GM21515 (cell line): Measurements from ENCODE around the gene HRH2.

Experiments used
- ATAC-seq: cut with Tn5 transposase; IDR thresholded peaks from one replicate; pipeline ENCODE4 v1.9.1; 2021; ENCODE audit not compliant: unreplicated experiment

HRH2 gene

DNA sequence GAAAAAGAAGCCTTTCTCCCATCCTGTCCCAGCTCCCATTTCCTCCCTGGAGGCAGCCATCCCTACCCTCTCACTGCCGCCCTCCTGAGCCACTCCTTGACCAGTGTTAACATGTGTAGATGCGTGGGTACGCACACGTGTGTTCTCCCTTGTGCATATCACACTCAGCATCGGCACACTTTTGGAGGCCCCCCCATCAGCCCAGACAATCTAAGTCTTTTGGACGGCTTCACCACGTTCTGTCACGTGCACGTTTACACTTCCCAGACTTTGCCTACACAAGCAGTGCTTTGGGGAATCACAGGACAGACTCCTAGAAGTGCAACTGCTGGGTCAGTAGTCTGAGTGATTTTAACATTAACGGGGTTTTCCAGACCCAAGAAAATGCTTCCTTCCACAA, 18.0 kb downstream of the HRH2 start:
- ATAC-seq = no peak

DNA sequence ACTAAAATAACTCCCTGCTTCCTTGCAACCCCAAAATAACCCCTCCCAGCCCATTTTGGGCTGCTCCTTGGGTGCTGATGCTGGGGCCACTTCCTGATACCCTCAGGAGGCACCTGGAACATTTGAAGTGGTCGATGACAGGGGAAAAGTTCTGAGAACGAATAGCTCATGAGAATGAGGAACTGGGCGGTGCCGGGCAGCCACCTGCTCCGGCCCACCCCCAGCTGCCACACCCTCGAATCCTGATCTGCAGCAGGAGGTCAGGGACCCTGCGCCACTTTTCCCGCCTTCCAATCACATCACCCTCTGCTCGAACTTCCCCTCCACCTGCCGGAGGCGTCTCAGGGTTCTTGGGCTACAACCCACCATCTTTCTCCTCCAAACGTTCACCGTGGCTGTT, 19.7 kb downstream of the HRH2 start:
- no peak for ATAC-seq

DNA sequence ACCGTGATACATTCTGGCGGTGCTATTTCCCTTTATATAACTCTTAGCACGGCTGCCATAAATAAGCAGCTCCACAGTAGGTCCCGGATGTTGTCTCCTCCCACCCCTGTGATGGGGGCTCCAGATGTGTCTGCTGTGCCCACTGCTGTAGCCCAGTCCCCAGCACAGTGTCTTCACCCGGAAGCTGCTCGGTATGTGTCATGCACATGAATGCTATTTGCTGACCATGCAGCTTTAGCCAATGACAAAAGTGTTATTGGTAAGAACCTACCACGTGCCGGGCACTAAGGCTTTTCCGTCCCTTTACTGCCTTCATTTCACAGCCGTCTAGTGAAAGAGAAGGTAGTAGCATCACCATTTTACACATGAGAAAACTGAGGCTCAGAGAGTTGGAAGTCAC, 20.2 kb downstream of the HRH2 start:
- ATAC-seq = no peak

DNA sequence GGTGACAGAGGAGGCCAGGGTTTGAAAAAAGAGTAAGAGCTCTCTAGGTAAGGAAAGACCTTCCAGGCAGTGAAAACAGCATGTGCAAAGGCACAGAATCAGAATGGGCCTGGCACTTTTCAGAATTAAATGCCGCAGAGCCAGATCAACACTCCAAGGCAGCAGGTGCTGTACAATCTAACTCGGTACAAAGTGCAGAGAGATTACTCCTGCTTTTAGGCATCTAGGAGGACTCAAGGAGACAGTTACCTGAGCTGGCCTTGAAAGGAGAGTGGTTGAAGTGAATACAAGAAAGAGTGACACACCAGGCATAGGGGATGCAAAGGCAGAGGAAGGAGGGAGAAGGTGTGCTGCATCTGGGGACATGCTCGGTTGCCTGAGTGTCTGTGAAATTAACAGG, 21.5 kb downstream of the HRH2 start:
- ATAC-seq = no peak

DNA sequence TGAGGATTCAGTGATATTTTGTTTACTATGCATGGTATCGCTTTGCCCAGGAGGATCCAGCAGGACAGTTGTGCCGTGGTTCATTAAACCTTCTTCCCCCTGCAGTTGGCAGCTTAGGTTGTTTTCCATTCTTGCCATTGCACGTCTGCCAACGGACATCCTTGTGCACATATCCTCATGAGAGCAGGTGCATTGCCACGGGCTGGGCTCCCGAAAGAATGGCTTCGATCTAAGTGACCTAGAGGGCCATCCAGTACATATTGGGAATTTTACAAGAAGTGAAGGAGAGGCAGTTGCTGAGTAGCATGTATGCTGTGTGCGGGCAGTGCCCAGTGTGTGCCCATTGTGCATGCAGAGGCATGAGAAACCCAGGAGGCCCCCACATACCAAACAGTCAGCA, 22.1 kb downstream of the HRH2 start:
- no peak for ATAC-seq

DNA sequence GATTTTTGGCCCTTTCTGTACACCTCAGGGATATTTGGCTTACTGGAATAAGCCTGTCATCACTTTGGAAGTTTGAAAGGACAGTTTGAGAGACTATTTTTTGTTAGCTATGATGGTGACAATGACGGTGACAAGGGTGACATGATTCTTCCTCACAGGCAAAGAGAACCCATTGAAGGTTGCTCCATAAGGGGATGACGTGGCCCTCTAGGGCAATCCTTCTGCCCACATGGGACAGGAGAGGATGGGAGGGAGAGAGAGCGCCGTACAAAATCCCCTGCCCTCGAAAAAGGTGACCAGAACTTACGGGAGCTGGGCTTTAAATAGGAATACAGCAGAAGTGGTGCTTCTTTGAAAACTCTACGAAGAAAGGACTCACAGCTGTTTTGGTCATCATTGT, 22.6 kb downstream of the HRH2 start:
- no peak for ATAC-seq

DNA sequence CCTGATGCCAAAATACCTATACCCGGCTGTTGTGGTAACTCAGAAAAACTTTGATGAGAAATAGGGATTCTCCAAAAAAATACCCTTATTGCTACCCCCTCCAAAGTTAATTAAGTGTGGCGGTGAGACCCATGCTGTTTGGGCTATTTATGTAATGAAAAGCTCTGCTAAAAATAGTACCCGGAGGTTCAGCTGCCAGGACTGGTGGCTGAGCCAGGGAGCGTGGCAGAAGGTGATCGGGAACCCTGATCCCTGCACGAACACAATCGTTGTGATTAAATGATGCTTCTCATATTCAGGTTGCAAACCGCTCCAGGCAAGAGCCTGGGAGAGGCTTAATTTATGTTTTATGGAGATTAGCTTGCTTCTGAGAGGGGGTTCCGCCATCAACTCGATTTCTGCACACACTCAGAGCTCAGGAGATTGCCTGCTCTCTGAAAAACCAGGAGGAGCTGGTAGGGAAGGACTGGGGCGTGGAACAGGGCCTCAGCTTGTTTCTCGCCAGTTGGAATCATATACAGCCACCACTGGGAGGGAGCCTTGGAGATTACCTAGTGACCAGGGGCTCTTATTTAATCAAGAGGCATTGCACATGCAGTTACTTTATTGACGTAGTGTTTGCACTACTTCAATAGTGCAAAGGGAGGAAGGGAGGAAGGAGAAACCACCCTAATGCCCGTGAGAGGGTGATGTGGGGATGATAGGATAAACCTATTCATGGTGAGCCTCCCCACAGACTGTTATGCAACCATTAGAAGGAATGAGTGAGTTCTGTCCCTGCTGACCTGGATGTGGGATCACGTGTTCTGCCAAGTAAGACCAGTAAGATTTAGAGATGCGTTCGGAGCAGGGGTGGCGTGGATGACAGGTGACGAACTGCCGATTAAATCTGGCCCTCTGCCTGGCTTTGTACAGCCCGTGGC, 23.4 kb downstream of the HRH2 start:
- no peak for ATAC-seq

DNA sequence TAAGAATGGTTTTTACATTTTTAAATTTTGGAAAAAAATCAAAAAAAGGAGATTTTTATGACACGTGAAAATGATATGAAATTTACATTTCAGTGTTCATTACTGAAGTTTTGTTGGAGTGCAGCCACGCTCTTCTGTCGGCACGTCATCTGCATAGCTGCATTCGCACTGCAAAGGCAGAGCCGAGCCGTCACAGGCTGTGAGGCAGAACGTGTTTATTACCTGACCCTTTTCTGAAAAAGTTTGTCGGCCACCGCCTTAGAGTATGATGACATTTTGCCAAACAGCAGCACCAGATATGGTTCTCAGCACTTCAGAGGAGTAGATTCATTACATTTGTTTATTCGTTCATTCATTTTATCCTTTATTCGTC, 24.1 kb downstream of the HRH2 start:
- ATAC-seq = no peak

DNA sequence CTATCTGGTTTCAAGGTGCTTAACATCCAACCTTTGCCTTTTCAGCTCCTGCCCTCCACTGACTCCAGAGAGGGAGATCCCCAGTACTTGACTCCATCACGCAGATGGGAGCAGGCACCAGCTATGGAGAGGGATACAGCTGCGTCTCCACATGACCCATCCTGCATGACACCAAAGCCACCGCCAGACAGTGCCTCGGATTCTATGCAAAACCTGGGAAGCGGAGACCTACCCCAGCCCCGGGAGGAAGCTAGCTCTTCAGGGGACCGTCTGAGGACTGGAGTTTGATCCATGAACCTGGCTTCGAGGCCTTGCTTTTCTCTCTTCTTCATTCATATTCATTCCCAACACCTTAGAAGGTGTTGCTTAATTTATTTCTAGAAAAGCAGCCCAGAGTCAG, 24.8 kb downstream of the HRH2 start:
- no peak for ATAC-seq

DNA sequence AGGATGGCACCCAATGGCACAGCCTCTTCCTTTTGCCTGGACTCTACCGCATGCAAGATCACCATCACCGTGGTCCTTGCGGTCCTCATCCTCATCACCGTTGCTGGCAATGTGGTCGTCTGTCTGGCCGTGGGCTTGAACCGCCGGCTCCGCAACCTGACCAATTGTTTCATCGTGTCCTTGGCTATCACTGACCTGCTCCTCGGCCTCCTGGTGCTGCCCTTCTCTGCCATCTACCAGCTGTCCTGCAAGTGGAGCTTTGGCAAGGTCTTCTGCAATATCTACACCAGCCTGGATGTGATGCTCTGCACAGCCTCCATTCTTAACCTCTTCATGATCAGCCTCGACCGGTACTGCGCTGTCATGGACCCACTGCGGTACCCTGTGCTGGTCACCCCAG, 25.4 kb downstream of the HRH2 start:
- ATAC-seq = no peak

DNA sequence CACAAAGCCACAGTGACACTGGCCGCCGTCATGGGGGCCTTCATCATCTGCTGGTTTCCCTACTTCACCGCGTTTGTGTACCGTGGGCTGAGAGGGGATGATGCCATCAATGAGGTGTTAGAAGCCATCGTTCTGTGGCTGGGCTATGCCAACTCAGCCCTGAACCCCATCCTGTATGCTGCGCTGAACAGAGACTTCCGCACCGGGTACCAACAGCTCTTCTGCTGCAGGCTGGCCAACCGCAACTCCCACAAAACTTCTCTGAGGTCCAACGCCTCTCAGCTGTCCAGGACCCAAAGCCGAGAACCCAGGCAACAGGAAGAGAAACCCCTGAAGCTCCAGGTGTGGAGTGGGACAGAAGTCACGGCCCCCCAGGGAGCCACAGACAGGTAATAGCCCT, 26.1 kb downstream of the HRH2 start:
- ATAC-seq = no peak

DNA sequence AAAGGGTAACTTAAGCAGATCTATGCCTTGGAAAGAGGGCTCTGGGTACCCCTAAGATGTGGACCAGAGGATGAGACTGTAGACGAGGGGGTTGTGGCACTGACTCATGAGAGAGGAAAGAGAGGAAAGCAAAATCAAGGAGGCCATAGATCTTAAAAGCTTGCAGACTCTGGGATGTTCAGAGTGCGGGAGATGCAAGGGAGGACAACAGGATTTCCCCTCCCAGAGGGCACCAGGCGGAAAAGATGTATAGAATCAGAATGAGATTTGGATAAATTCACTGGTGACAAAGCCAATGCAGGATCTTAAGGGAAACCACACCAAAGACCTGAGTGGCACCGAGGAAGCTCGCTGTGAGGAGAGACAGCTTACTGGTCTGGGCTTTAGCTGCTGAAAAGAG, 27.1 kb downstream of the HRH2 start:
- ATAC-seq = no peak

DNA sequence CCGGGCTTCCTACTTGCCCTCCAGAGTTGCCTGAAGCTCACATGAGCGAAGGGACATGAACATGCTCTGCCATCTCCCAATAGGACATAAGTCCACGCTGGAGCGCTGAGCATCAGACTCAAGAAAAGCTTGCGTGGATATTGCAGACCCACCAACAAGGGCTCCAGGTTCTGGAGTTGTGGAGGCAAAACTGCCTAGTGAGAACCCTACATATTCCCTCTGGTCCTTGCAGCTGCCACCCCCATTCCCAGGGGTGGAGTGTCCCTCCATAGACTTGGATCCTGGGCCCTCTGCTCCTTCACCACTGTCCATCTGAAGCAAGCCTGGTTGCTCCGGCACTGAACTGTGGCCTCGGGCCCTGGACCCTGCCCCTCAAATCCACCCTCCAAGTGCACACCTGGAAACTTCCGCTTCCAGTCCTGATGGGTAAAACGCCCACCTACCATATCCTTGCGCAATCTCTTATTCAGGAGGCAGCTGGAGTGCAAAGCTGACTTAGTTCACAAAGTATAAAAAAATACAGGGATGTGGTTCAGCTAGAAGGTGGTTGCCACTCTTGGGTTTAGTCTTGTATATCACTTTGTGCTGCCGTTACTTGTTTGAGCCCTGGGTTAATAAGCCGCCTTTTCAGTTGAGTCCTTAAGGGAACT, 28.0 kb downstream of the HRH2 start:
- ATAC-seq = no peak

DNA sequence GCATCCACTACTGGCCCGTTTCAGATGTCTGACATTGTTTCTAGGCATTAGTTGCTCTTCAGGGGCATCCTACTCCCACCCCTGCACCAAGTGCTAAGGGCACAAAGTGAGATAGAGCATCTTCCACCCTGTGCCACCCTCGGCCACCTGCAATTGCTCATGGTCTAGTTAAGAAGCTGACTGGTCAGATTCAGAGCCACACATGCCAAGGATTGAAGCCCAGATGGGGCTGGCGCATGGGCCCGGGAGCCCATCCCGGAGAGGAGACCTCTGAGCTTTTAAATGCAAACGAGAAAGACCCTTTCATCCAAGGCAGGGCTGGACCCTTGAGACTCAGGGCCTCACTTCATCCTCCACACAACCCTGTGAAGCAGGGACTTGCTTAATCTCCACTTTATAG, 28.5 kb downstream of the HRH2 start:
- no peak for ATAC-seq

DNA sequence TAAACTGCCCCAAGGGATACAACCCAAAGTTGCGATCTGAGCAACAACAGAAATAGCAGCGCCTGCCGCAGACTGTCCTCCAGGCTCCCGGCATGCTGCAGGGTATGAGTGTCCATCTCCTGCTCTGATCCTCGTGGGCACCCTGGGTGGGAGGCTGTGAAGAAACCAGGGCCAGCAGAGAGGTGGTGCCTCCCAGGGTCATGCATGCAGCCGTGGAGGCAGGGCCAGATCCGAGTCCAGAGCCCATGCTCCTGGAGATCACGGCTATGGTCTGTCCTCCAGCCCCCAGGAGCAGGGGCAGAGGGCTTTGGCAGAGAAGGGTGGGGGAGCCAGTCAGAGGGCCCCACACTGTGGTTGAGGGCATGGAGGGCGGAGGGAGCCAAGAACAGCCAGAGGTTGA, 29.0 kb downstream of the HRH2 start:
- no peak for ATAC-seq

DNA sequence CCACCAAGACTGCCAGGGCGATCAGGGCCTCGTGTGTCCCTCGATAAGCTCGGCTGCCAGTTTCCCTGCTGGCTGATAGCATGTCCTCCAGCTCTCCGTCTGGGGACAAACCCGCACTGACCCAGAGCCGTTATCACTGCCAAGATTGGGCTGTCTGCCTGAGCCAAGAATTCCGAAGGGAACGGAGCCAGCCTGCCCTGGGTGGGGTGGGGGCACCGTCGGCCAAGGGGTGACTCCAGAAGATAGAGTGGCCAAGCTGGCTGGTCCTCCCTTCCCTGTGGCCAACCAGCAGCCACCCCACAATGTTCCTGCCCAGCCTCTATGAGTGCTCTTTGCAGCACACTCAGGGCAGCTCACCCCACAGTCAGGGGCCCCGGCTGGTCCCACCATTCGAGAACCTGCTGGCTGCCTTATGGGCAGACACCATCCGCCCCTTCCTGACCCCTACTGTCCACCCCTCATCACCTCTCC, 29.4 kb downstream of the HRH2 start:
- no peak for ATAC-seq

DNA sequence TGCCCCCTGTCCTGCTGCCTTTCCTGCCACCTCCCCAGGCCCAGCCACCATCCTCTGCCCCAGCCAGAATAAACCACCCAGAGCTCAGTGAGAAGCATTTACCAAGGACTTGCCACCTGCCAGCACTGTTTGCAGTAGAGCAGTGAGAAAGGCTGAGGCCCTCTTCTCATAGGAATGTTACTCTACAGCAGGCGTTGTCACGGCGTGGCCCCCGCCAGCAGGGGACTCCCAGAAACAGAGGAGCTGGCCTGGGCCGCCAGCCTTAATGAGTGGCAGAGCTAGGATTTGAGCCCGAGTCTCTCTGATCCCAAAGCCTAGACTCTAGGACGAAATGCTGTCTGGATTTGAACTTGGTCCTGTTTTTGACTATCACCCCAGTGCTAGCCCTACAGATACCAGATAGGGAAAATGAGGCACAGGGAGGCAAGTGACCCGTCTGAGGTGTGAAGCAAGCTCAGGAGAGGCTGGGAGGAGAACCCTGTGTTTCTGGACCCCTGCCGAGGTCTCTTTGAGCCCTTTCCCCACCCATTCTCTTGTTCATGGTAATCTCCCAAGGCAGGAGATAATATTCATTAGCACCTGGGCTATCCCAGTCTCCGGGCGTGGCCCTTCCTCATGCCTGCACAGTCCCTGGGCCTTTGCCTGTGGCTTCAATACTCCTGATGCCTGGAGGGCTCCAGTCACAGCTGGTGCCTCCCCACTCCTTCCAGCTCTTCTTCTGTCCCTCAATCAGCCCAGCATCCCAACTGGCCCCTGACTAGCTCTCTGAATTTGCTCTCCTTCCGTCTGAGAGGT, 30.7 kb downstream of the HRH2 start:
- no peak for ATAC-seq

DNA sequence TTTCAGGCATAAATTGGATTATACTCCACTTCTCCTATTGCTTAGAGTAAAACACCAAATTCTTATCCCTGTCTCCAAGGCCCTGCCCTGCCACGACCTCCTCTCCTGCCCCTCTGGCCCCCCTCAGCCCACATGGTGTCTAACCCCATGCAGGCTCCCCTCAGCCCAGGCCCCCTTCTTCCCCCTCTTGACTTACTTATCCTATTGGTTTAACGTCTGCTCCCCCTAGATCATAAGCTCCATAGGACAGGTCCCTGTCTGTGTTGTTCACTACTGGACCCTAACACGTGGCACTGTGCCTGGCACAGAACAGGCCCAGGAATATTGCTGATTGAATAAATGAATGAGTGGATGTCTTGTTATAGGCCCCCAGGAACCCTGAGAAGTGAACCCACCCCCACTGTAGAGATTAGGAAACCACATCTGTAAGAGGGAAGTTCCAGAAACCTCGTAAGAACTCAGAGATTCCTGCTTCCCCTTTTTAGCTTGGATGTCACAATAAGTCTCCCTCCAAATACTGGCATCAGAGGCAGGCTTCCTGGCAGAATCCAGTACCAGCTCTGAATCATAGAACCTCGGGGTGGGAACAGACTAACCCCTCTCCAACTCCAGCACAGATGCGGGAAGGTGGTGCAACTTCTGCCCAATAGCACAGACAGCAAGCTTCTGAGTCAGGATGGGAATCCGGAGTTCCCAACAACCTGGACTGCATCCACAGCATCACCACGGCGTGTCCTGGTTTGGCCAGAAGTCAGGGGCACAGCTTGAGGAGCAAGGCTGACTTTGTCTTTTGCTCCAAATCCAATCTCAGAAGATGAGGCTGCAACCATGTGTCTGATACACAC, 31.5 kb downstream of the HRH2 start:
- ATAC-seq = no peak

DNA sequence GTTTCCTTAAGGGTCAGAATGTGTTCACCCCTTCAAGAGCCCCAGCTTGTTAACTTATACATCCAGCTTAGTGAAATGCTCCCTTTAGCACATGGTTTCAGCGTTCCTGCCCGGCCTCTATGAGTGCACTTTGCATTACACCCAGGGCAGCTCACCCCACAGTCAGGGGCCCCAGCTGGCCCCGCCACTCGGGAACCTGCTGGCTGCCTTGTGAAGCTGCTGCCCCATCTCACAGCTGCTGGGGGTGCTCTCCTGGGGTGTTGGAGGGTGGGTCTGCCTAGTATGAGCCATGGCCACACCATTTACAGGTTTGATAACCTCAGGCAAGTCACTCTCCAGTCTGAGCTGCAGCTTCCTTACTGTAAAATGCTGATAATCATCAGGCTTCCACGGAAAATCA, 32.2 kb downstream of the HRH2 start:
- no peak for ATAC-seq

DNA sequence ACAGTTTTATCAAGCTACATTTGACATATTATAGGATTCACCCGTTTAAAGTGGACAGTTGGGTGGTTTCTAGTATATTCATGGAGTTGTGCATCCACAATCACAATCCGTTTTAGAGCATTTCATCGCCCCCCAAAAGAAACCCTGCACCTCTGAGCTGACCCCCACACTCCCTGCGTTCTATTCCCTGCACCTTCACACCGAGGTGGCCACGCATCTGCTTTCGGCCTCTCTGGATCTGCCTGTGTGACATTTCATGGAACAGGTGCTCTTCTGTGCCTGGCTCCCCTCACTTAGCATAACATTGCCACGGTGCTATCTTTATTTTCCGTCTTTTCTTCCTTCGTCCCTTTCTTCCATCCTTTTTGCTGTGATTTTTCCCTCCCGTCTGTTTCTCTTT, 32.7 kb downstream of the HRH2 start:
- no peak for ATAC-seq

DNA sequence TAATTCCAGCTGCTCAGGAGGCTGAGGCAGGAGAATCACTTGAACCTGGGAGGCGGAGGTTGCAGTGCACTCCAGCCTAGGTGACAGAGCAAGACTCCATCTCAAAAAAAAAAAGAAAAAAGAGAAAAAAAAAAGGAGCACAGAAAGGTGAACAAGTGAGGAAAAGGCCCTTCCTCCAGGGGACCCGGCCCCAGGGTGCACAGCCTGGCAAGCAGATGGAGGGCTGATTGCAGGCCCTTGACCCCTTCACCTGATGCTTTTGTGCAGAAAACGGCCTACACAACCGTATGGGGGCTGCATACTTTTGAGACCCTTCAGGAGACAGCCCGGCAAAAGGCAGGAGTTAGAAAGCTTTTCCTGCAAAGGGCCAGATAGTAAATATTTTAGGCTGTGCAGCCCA, 33.9 kb downstream of the HRH2 start:
- ATAC-seq = no peak
